ENCODE data around the gene EEF2.

GRCh38 chr19:3981736-3982681 lies 3.3 kb downstream of the EEF2 start:
- TF ChIP-seq CTCF (IDR thresholded peaks at IDR 0.05) (no peak), POLR2A (IDR thresholded peaks at IDR 0.05) (no peak)

All from uterus (tissue), 2 donors.